HL-60/S4 treated with phorbol 12-myristate 13-acetate at 8.2 ng/mL for 4 days and 3 days (cell line): ENCODE results near the gene APP.

Experiments
- in situ Hi-C: fragments of 300-500 bp; cut with MboI; formaldehyde crosslinking; loops from 2 replicates; pipeline ENCODE4 v1.15.0; 2022; ENCODE audit warnings: low sequenced_read_pairs

Gene APP

GRCh38 chr21:25994758-25995163 lies 175.8 kb downstream of the APP start:
- in situ Hi-C loops = no loop called here

- in situ Hi-C loops = no loop called here
Measured at GRCh38 chr21:25988738-25989137, 181.8 kb downstream of the APP start.

GRCh38 chr21:25987531-25987930 lies 183.0 kb downstream of the APP start:
- in situ Hi-C loops = no loop called here

- in situ Hi-C loops = no loop called here
Measured at GRCh38 chr21:25986928-25987327, 183.6 kb downstream of the APP start.

- in situ Hi-C loops = no loop called here
Measured at GRCh38 chr21:25985990-25986389, 184.6 kb downstream of the APP start.

- in situ Hi-C loops = no loop called here
Measured at GRCh38 chr21:25984538-25984937, 186.0 kb downstream of the APP start.

- in situ Hi-C loops = no loop called here
Measured at GRCh38 chr21:25983745-25984144, 186.8 kb downstream of the APP start.

GRCh38 chr21:25980710-25981109 lies 189.9 kb downstream of the APP start:
- in situ Hi-C loops = no loop called here

GRCh38 chr21:25979845-25980616 lies 190.5 kb downstream of the APP start:
- in situ Hi-C loops = no loop called here

- in situ Hi-C loops = no loop called here
Measured at GRCh38 chr21:25977068-25977611, 193.4 kb downstream of the APP start.

- in situ Hi-C loops = no loop called here
Measured at GRCh38 chr21:25974964-25975363, 195.6 kb downstream of the APP start.

- in situ Hi-C loops = no loop called here
Measured at GRCh38 chr21:25970254-25970930, 200.2 kb downstream of the APP start.

GRCh38 chr21:25967901-25968438 lies 202.6 kb downstream of the APP start:
- in situ Hi-C loops = no loop called here

- in situ Hi-C loops = no loop called here
Measured at GRCh38 chr21:25967181-25967900, 203.2 kb downstream of the APP start.

GRCh38 chr21:25965951-25966707 lies 204.4 kb downstream of the APP start:
- in situ Hi-C loops = no loop called here

- in situ Hi-C loops = no loop called here
Measured at GRCh38 chr21:25964926-25965325, 205.6 kb downstream of the APP start.

- in situ Hi-C loops = no loop called here
Measured at GRCh38 chr21:25964015-25964414, 206.6 kb downstream of the APP start.

GRCh38 chr21:25963181-25963580 lies 207.4 kb downstream of the APP start:
- in situ Hi-C loops = no loop called here

GRCh38 chr21:25961042-25961441 lies 209.5 kb downstream of the APP start:
- in situ Hi-C loops = no loop called here

GRCh38 chr21:25960402-25960801 lies 210.2 kb downstream of the APP start:
- in situ Hi-C loops = no loop called here

- in situ Hi-C loops = no loop called here
Measured at GRCh38 chr21:25959799-25960198, 210.8 kb downstream of the APP start.
